PC-3 (cell line): ENCODE measurements around the gene ANKH.

Experiments
- EZH2 ChIP-seq: fragments of 300-600 bp; sonication (generic); IDR thresholded peaks from one replicate; pipeline ENCODE4 v1.6.1; 2017; ENCODE audit warnings: antibody characterized with exemption, mild to moderate bottlenecking, low read length; ENCODE audit not compliant: unreplicated experiment
- EZH2phosphoT487 ChIP-seq: fragments of 300-600 bp; sonication (generic); IDR thresholded peaks from 2 replicates; pipeline ENCODE4 v1.6.1; 2018; ENCODE audit warnings: mild to moderate bottlenecking, antibody characterized with exemption, low read length, borderline replicate concordance
- TF ChIP-seq, protein P1 (sequence below): fragments of 300-600 bp; sonication (generic); conservative IDR thresholded peaks from 2 replicates; pipeline ENCODE4 v1.5.1; 2017; ENCODE audit warnings: antibody characterized with exemption, low read depth, mild to moderate bottlenecking, low read length

- TF ChIP-seq, protein P1, sequence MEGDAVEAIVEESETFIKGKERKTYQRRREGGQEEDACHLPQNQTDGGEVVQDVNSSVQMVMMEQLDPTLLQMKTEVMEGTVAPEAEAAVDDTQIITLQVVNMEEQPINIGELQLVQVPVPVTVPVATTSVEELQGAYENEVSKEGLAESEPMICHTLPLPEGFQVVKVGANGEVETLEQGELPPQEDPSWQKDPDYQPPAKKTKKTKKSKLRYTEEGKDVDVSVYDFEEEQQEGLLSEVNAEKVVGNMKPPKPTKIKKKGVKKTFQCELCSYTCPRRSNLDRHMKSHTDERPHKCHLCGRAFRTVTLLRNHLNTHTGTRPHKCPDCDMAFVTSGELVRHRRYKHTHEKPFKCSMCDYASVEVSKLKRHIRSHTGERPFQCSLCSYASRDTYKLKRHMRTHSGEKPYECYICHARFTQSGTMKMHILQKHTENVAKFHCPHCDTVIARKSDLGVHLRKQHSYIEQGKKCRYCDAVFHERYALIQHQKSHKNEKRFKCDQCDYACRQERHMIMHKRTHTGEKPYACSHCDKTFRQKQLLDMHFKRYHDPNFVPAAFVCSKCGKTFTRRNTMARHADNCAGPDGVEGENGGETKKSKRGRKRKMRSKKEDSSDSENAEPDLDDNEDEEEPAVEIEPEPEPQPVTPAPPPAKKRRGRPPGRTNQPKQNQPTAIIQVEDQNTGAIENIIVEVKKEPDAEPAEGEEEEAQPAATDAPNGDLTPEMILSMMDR = no peak
- TF ChIP-seq EZH2 = no peak
- TF ChIP-seq EZH2phosphoT487 = no peak
Observed at GRCh38 chr5:14806456-14806855, 65.1 kb downstream of the ANKH start.
